K562 (cell line): Measurements from ENCODE around the gene ACTR3C. TPM values are rescaled to one million over a fixed set of nuclear protein-coding genes. Genes with fewer than 3 reads are reported as not detected.

ENCODE experiments used
- DACH1 ChIP-seq: fragments of 450-650 bp; IDR thresholded peaks from 2 replicates; pipeline ENCODE4 v1.6.1; 2018; ENCODE audit not compliant: partially characterized antibody
- EGR1 ChIP-seq: fragments of 450-650 bp; conservative IDR thresholded peaks from 2 replicates; pipeline ENCODE4 v1.6.1; 2017; ENCODE audit warnings: mild to moderate bottlenecking
- ELF1 ChIP-seq: fragments of 200-800 bp; sonication (Bioruptor generic); IDR thresholded peaks from 2 replicates; pipeline ENCODE4 v1.6.1; 2016; ENCODE audit warnings: missing genetic modification characterization, missing compliant biosample characterization
- ETV6 ChIP-seq, 3 experiments: fragments of 150-350 bp in 1 of 3; sonication (generic) in 1 of 3; formaldehyde crosslinking in 1 of 3; IDR thresholded peaks; 2 replicates each; pipeline versions ENCODE4 v1.6.1 to v1.8.0; 2014 to 2022; ENCODE audit warnings: borderline replicate concordance in 2 of 3, low read depth in 2 of 3, antibody characterized with exemption in 1 of 3, low read length in 1 of 3, mild to moderate bottlenecking in 1 of 3, missing genetic modification reagents in 1 of 3
- FIP1L1 ChIP-seq: fragments of 200-400 bp; formaldehyde crosslinking; IDR thresholded peaks from 2 replicates; pipeline ENCODE4 v1.6.1; 2018; ENCODE audit warnings: mild to moderate bottlenecking, low read depth, low read length; ENCODE audit not compliant: poor library complexity, severe bottlenecking
- GTF2E2 ChIP-seq: fragments of 200-800 bp; sonication (Bioruptor generic); IDR thresholded peaks from 2 replicates; pipeline ENCODE4 v1.6.1; 2016; ENCODE audit warnings: missing genetic modification characterization, missing compliant biosample characterization
- HDAC6 ChIP-seq: IDR thresholded peaks from 2 replicates; pipeline ENCODE4 v1.6.1; 2012; ENCODE audit warnings: low read depth, mild to moderate bottlenecking, control low read depth, inconsistent platforms, low read length, moderate library complexity
- HDAC8 ChIP-seq: fragments of 450-650 bp; IDR thresholded peaks from 2 replicates; pipeline ENCODE4 v1.6.1; 2016; ENCODE audit warnings: mild to moderate bottlenecking, missing genetic modification characterization, moderate library complexity, missing compliant biosample characterization
- HMG20B ChIP-seq: fragments of 250-450 bp; sonication (Bioruptor Pico); IDR thresholded peaks from 2 replicates; pipeline ENCODE4 v1.5.0; 2021; ENCODE audit warnings: mild to moderate bottlenecking
- L3MBTL2 ChIP-seq: fragments of 450-650 bp; IDR thresholded peaks from 2 replicates; pipeline ENCODE4 v1.6.1; 2016; ENCODE audit warnings: mild to moderate bottlenecking, moderate library complexity
- MIER1 ChIP-seq: fragments of 450-650 bp; IDR thresholded peaks from 2 replicates; pipeline ENCODE4 v1.6.1; 2016; ENCODE audit warnings: antibody characterized with exemption, mild to moderate bottlenecking, low read depth
- NFXL1 ChIP-seq: fragments of 450-650 bp; formaldehyde crosslinking; IDR thresholded peaks from 2 replicates; pipeline ENCODE4 v1.4.0; 2021; ENCODE audit warnings: mild to moderate bottlenecking
- RHOXF2B ChIP-seq: fragments of 250-450 bp; sonication (Bioruptor Pico); conservative IDR thresholded peaks from 2 replicates; pipeline ENCODE4 v1.5.1; 2021
- SMC3 ChIP-seq: conservative IDR thresholded peaks from 2 replicates; pipeline ENCODE4 v1.6.1; 2011; ENCODE audit warnings: low read depth, low read length, improper control_type of control experiment; ENCODE audit not compliant: insufficient read depth
- SPI1 ChIP-seq: IDR thresholded peaks from 2 replicates; pipeline ENCODE4 v1.6.1; 2011; ENCODE audit warnings: low read depth, low read length, control low read depth, borderline replicate concordance
- TEAD4 ChIP-seq, 2 experiments: sonication (generic) in 1 of 2; formaldehyde crosslinking in 1 of 2; IDR thresholded peaks; 2 replicates each; pipeline versions ENCODE4 v1.6.1 to v1.8.0; 2012 to 2022; ENCODE audit warnings: borderline replicate concordance in 1 of 2, inconsistent platforms in 1 of 2, low read length in 1 of 2, mild to moderate bottlenecking in 1 of 2, missing genetic modification reagents in 1 of 2
- ZBTB7A ChIP-seq: IDR thresholded peaks from 2 replicates; pipeline ENCODE4 v1.6.1; 2011; ENCODE audit warnings: low read depth, mild to moderate bottlenecking, low read length, moderate library complexity, borderline replicate concordance; ENCODE audit not compliant: control insufficient read depth
- ZC3H8 ChIP-seq: fragments of 450-650 bp; IDR thresholded peaks from 2 replicates; pipeline ENCODE4 v1.6.1; 2017
- ZFP1 ChIP-seq: fragments of 450-650 bp; formaldehyde crosslinking; IDR thresholded peaks from 2 replicates; pipeline ENCODE4 v1.4.0; 2020; ENCODE audit warnings: mild to moderate bottlenecking, mixed read lengths
- ZNF584 ChIP-seq: fragments of 200-800 bp; sonication (Bioruptor generic); IDR thresholded peaks from 2 replicates; pipeline ENCODE4 v1.6.1; 2016; ENCODE audit warnings: low read depth, mild to moderate bottlenecking, missing genetic modification characterization, missing compliant biosample characterization
- ZNF586 ChIP-seq: fragments of 450-650 bp; formaldehyde crosslinking; conservative IDR thresholded peaks from 2 replicates; pipeline ENCODE4 v1.4.0; 2020; ENCODE audit warnings: mild to moderate bottlenecking, moderate library complexity
- polyA plus RNA-seq, 8 experiments: library from polyadenylated mRNA; depleted of rRNA in 4 of 8; stranded (reverse) in 5 of 8; unstranded in 3 of 8; fragments of >200 nt; fragmentation: Nextera tagmentation in 2 of 8; fragmentation: Illumina TruSeq in 1 of 8; extraction: Ambion mirVana in 2 of 8; extraction: Trizol in 1 of 8; gene quantifications; 2 replicates each; pipeline versions ENCODE4 v1.2.1 to v1.2.3, GENCODE V29; 2011 to 2014; ENCODE audit warnings: inconsistent platforms in 1 of 8, missing spikeins in 1 of 8
- total RNA-seq, 7 experiments: library from RNA; depleted of rRNA in 6 of 7; stranded (reverse); fragments of >200 nt in 6 of 7; fragmentation: Illumina TruSeq in 2 of 7; extraction: Trizol in 2 of 7; gene quantifications; 2 replicates each; pipeline versions ENCODE4 v1.2.1 to v1.2.3, GENCODE V29; 2011 to 2021; ENCODE audit warnings: low replicate concordance in 1 of 7
- TF ChIP-seq, protein P1 (sequence below): sonication (generic); formaldehyde crosslinking; IDR thresholded peaks from 2 replicates; pipeline ENCODE4 v1.8.0; 2022; ENCODE audit warnings: mild to moderate bottlenecking, missing genetic modification reagents
- TF ChIP-seq, protein P2 (sequence below): fragments of 450-650 bp; IDR thresholded peaks from 2 replicates; pipeline ENCODE4 v1.6.1; 2014; ENCODE audit warnings: low read depth, mild to moderate bottlenecking, moderate library complexity, borderline replicate concordance
- TF ChIP-seq, protein P3 (sequence below): fragments of 250-450 bp; sonication (Bioruptor Pico); IDR thresholded peaks from 2 replicates; pipeline ENCODE4 v1.8.0; 2021; ENCODE audit warnings: moderate library complexity, mild to moderate bottlenecking, inconsistent platforms

The ACTR3C gene
- total and polyA plus RNA-seq, 9 of the 15 experiments (the other 6 are each of a cell fraction or from before 2014, with no cell fraction given): 9.0 to 35.4 (median 13.3) TPM

DNA sequence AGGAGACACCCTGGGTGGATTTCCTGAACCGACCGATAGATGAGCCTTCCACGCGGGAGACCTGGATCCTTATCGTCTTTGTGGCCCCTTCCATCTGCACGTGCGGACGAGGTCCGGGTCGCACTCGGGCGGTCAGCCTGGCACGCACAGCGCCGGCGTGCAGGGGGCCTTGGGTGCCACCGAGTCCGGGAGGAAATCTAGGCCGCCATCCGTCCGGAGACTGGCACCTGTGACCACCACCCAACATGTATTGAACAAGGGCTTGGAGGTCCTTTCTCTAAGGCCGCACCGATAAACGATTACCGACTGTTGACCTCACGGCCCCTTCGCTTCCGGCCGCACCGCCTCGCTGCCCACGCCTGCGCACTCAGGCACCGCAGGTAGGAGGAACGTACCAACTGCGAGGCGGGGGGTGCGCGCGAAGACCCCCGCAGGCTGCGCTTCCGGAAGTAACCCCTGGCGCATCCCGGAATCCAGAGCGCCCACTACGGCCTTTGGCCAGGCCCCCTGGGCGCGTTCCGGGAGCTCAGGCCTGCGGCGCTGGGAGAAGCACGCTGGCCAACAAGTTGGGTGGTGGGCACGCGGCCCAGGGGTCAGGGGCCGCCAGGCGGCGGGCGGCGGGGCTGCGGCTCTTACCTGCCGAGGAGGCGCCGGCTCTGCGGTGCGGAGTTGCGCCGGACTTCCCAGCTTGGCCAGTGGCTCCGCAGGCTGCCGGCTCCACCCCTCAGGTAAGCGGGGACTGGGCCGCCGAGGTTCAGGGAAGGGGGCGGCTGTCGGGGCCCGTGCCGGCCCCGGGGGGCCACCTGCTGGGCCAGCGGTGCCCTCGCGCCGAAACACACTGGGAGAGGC is at the start of gene ACTR3C, which contains the start of gene LRRC61 (continued):
- peak; percentile 90 for TF ChIP-seq HDAC8 (tag)
- no peak; the same call in 1 of the 2 replicates for TF ChIP-seq ZNF586 (CRISPR knock-in tag)
- TF ChIP-seq ZNF584 (CRISPR knock-in tag): no peak; the same call in 1 of the 2 replicates
- peak; percentile 97 for TF ChIP-seq FIP1L1
- TF ChIP-seq GTF2E2 (tag): peak; percentile 63
- TF ChIP-seq EGR1: peak; percentile 75
- no peak for TF ChIP-seq SPI1
- TF ChIP-seq, protein P1, sequence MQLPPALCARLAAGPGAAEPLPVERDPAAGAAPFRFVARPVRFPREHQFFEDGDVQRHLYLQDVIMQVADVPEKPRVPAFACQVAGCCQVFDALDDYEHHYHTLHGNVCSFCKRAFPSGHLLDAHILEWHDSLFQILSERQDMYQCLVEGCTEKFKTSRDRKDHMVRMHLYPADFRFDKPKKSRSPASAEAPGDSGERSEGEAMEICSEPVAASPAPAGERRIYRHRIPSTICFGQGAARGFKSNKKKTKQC: peak; percentile 97
- TF ChIP-seq L3MBTL2: peak; percentile 99
- TF ChIP-seq ZC3H8: no peak
- TF ChIP-seq SMC3: peak; percentile 53; the same call in 1 of the 2 replicates
- TF ChIP-seq RHOXF2B (CRISPR knock-in tag): 0 out of 2 replicates have a peak, but pooled peaks have one; percentile 71
- 0 out of 2 replicates have a peak, but pooled peaks have one; percentile 37 for TF ChIP-seq ZFP1 (CRISPR knock-in tag)
- TF ChIP-seq DACH1: peak; percentile 22
- peak; percentile 77; the same call in 1 of the 2 replicates for TF ChIP-seq NFXL1 (CRISPR knock-in tag)
- TF ChIP-seq, protein P2, sequence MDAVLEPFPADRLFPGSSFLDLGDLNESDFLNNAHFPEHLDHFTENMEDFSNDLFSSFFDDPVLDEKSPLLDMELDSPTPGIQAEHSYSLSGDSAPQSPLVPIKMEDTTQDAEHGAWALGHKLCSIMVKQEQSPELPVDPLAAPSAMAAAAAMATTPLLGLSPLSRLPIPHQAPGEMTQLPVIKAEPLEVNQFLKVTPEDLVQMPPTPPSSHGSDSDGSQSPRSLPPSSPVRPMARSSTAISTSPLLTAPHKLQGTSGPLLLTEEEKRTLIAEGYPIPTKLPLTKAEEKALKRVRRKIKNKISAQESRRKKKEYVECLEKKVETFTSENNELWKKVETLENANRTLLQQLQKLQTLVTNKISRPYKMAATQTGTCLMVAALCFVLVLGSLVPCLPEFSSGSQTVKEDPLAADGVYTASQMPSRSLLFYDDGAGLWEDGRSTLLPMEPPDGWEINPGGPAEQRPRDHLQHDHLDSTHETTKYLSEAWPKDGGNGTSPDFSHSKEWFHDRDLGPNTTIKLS: peak; percentile 66
- no peak for TF ChIP-seq HDAC6
- TF ChIP-seq ETV6 (IDR thresholded peaks at IDR 0.05; ENCODE audit: borderline replicate concordance in 1 of 2, low read depth in 2 of 2, low read length in 1 of 2): peak; percentile 6 to 21; a peak in 1 of 4 replicates
- TF ChIP-seq ETV6 (CRISPR knock-in tag; IDR thresholded peaks at IDR 0.05; ENCODE audit: borderline replicate concordance): peak; percentile 59; the same call in 1 of the 2 replicates
- no peak for TF ChIP-seq MIER1
- TF ChIP-seq, protein P3, sequence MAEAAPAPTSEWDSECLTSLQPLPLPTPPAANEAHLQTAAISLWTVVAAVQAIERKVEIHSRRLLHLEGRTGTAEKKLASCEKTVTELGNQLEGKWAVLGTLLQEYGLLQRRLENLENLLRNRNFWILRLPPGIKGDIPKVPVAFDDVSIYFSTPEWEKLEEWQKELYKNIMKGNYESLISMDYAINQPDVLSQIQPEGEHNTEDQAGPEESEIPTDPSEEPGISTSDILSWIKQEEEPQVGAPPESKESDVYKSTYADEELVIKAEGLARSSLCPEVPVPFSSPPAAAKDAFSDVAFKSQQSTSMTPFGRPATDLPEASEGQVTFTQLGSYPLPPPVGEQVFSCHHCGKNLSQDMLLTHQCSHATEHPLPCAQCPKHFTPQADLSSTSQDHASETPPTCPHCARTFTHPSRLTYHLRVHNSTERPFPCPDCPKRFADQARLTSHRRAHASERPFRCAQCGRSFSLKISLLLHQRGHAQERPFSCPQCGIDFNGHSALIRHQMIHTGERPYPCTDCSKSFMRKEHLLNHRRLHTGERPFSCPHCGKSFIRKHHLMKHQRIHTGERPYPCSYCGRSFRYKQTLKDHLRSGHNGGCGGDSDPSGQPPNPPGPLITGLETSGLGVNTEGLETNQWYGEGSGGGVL: no peak
- TF ChIP-seq ZBTB7A: peak; percentile 97
- TF ChIP-seq ELF1: peak; percentile 91
- peak; percentile 62; the same call in 1 of the 2 replicates for TF ChIP-seq HMG20B
- peak; percentile 63 for TF ChIP-seq TEAD4 (IDR thresholded peaks at IDR 0.05; ENCODE audit: low read length)
- peak; percentile 32; the same call in 1 of the 2 replicates for TF ChIP-seq TEAD4 (CRISPR knock-in tag; IDR thresholded peaks at IDR 0.05; ENCODE audit: borderline replicate concordance)
